DMS153 treated with DMSO at 0.1 percent for 48 hours (cell line): ENCODE data around the gene SFMBT2.
"Not testable (repeated sequence)": the region's sequence is repeated elsewhere in the genome, so short reads cannot be mapped to it uniquely, and the experiment has no call there.

Source experiments
- DNase-seq: peaks from one replicate; lab custom pipeline; 2025; ENCODE audit not compliant: unreplicated experiment; lab: John Stamatoyannopoulos, UW

Gene SFMBT2

DNA sequence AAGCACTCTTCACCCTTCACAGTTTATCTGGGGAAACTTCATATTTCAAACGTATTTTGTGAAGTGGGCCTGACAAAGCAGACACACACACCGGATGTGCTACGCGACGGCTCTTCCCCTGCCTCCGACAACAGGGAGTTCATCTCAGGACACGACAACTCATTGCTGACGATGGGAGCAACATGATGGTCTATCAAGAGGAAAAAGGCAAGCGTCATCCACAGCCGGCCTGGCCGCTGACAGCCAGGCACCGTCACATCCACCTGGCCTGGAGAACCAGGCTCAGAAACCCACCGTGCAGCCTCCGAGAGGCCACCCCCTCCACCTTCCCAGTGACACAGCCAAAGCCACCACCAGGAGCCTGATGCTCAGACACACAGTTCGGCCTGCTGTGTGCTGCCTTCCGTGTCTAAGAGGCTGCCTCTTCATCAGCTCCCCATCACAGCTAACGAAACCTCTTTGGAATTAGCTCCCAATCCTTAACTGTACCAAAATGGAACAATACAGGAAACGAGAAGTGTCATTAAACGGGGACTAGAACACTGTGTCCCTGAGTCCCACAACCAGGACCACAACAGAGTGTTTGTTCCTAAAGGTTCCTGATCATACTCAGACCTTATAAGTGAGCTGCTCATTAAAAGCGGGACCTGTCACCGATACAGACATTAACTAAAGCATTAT lies 76.7 kb downstream of the SFMBT2 start:
- DNase-seq = no peak

GRCh38 chr10:7329219-7329618 lies 81.6 kb downstream of the SFMBT2 start:
- no peak for DNase-seq

DNA sequence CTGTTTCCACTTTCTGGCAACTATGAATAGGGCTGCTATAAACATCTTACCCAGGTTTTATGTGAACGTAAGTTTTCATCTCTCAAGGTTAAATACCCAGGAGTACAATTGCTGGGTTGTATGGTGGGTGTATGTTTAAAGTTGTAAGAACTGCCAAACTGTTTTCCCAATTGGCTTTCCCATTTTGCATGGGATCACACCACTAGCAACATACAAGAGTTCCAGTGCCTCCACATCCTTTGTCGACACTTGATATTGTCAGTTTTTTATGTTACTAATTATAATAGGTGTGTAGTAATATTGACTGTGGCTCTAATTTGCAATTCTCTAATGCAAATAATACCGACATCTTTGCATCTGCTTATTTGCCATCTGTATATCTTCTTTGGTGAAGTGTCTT lies 82.9 kb downstream of the SFMBT2 start:
- DNase-seq = no peak

GRCh38 chr10:7322623-7323022 lies 88.2 kb downstream of the SFMBT2 start:
- DNase-seq = no peak

- no peak for DNase-seq
Measured at GRCh38 chr10:7320072-7320471, 90.8 kb downstream of the SFMBT2 start.

GRCh38 chr10:7319632-7320031 lies 91.2 kb downstream of the SFMBT2 start:
- DNase-seq = no peak

GRCh38 chr10:7318836-7319235 lies 92.0 kb downstream of the SFMBT2 start:
- DNase-seq = no peak

DNA sequence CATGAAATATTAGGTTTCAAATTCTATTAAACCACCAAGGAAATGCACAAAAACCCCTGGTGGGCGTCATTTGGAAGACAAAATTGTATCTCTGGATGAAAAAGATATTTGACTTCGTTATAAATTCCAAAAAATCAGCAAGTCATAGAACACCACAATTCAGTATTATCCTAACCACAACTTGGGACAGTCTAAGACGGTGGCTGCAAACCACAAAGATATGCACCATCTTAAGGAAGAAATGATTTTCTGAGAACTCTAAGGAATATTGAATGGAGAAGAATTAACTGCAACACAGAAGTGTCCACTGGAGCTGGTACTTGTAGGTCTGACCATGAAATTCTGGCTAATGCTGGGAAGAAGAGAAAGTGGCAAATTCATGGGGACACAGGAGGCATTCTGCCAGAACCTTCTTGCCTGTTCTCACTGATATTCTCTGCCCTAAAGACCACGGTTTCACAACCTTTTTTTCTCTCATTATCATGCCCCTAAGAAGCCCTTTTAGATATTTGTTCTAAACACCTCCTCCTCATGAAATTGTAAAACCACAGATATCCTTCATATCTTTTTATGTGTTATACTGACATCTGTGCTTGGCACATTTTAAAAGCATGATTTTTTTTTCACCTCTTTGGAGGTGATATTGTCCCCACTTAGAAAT lies 92.9 kb downstream of the SFMBT2 start:
- no peak for DNase-seq

DNA sequence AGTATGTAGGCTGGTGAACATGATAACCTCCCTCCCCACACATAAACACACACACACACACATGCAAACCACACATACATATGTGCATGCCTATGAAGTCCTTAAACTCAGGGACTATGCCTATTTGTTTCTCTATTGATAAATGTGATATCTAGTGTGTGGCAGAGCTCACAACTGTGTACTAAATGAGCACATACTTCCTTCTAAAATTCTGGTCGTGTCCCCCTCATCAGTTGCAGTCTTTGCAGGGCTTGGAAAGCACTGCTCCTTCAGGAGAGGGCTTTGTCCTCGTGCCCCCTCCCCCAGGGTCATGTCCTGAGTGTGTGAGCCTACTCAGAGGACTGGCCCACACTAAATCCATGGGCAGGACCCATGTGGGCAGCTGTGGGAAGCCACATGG lies 94.0 kb downstream of the SFMBT2 start:
- no peak for DNase-seq

DNA sequence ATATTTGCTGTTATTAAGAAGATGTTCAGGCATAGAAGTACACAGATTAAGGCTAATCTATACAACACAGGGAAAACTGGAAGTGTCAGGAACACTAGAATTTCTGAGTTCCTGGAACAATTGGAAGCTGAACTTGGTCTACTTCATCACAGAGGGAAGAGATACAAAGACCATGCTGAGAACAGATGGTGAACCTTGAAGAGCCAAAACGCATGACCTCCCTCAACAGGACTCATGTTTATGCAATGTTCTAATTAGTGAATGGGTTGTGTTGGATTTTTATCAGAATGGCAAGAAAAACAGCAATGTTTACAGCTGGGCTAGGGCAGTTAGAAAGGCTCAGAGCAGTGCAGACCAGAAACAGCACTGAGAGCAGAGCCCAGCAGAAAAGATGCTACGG lies 94.9 kb downstream of the SFMBT2 start:
- no peak for DNase-seq

DNA sequence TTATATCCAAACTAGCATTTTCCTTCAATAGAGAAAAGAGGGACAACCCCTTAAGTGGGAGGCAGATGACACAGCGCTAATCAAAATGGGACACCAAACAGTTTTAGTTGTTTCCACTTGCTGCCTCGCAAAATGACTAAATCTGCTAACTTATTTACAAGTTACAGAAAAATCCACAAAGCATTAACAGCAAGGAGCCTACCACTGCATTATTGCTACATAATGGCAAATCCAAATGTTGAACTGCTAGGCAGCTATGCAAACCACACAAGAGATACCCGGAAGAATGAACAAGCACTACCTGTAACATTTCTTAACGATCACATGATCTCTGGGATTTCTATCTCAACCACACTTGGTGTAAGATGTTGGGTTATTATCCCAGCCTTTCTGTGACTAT lies 96.7 kb downstream of the SFMBT2 start:
- DNase-seq = no peak

- DNase-seq = no peak
Measured at GRCh38 chr10:7312488-7312857, 98.4 kb downstream of the SFMBT2 start.

- not testable (repeated sequence) for DNase-seq
Measured at GRCh38 chr10:7311850-7312487, 98.9 kb downstream of the SFMBT2 start.

GRCh38 chr10:7311218-7311849 lies 99.5 kb downstream of the SFMBT2 start:
- no peak for DNase-seq

GRCh38 chr10:7310076-7310475 lies 100.8 kb downstream of the SFMBT2 start:
- no peak for DNase-seq

GRCh38 chr10:7308826-7309225 lies 102.0 kb downstream of the SFMBT2 start:
- no peak for DNase-seq

- DNase-seq = no peak
Measured at GRCh38 chr10:7306616-7307015, 104.2 kb downstream of the SFMBT2 start.

DNA sequence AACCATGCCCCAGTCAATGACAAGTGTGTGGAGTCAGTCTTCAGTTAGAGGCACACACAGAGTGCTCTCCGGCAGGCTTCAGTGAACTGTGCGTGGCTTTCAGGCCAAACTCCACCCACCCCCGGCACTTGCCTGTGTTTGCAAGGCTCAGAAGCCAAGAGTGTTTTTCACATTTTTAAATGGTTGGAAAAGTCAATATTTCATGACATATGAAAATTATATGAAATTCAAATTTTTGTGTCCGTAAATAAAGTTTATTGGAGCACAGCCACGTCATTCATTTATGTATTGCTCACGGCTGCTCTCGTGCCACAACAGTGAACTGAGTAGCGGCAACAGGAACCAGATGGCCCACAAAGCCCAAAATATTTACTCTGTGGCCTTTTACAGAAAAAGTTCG lies 104.7 kb downstream of the SFMBT2 start:
- DNase-seq = no peak

DNA sequence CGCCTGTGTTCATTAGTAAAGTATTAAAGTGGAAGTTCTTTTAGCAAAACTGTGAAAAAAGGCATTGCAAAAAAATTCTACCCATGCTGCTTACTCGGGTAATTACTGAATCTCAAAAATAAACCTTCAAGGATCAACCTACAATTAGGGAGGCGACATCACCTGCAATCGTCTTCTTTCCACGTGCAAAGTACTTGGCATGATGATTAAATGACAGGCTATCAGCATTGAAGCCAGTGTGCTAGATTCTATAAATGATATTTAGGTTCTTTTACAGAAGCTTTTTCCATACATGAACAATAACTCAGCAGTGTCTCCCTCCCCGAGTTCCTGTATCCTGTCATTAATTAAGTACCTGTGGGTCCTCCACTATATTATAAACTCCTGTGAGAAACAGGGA lies 105.8 kb downstream of the SFMBT2 start:
- DNase-seq = no peak

GRCh38 chr10:7304110-7304509 lies 106.7 kb downstream of the SFMBT2 start:
- no peak for DNase-seq

DNA sequence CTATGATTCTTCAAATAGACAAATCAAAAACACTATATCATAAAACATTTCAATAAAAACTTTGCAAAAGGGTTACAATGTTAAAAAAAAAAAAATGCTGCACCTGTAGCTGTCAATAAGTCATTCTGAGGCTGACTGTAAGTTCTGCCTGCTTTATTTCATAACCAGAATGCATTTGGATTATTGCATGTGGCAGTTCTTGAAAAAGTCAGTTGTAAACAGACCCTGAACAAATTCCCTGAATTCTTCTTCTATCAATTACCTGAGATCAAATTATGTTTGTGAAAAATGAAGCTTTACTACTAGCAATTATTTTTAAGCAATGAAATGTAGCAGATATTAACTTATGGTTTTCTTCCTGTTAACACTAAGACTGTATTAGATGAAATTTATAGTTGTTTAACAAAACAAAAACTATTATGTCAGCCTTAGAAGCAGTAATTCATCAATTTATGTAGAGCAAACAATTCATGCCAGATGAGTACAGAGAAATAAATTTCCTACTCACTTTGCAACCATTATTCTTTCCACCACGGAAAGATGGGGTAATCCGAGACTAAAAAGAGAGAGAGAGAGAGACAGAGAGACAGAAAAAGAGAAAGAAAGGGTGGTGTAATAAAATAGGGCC lies 107.8 kb downstream of the SFMBT2 start:
- DNase-seq = no peak
